Measurements from ENCODE around the gene KIAA1328. TPM values are rescaled to one million over a fixed set of nuclear protein-coding genes. Genes with fewer than 3 reads are reported as not detected.

Gene KIAA1328
- total RNA-seq, 1 donor: 8.7 TPM

DNA sequence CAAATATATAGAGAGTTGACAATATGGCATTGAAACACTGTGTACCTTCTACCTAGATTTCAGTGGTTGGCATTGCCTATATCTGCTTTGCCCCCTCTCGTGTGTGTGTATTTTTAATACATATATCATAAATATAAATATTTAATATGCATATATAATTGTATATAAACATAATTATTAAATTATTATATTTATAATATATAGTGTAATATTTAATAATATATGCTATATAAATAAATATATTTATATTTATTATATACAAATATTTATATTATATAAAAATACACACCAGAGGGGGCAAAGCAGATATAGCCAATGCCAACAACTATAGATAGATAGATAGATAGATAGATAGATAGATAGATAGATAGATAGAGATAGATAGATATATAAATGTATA is 124.1 kb downstream of the KIAA1328 start:
- no peak overlapping the region for H3K4me2 ChIP-seq (ENCODE audit: insufficient read depth, low read length)
- H3K4me1 ChIP-seq (ENCODE audit: insufficient read depth, low read length): no peaks in the 10 kb centered on the region
- H3K4me3 ChIP-seq (ENCODE audit: insufficient read depth, low read length): no peak overlapping the region
- no peaks in the 10 kb centered on the region for H4K20me1 ChIP-seq (ENCODE audit: insufficient read depth, low read length)
- H3K27ac ChIP-seq (ENCODE audit: low read depth, low read length): no peak overlapping the region
- H3K27me3 ChIP-seq (ENCODE audit: insufficient read depth, low read length): no peaks in the 10 kb centered on the region
- H3K79me2 ChIP-seq (ENCODE audit: insufficient read depth, low read length): no peaks in the 10 kb centered on the region
- no peaks in the 10 kb centered on the region for H3K9me3 ChIP-seq (ENCODE audit: low read depth, low read length)
- no peak for DNase-seq (ENCODE audit: insufficient read length, low spot score, missing footprints)
- no peak for TF ChIP-seq CTCF (IDR thresholded peaks at IDR 0.05; ENCODE audit: extremely low read depth, low read depth, low read length)
- H2AFZ ChIP-seq (ENCODE audit: low read length): no peak overlapping the region
- no peaks in the 10 kb centered on the region for H3K36me3 ChIP-seq (ENCODE audit: insufficient read depth, low read length)

GRCh38 chr18:36960038-36960437 is 131.1 kb downstream of the KIAA1328 start:
- Histone ChIP-seq H3K9me3 (ENCODE audit: low read depth, low read length) (no peaks in the 10 kb centered on the region), H3K79me2 (ENCODE audit: insufficient read depth, low read length) (no peaks in the 10 kb centered on the region), H3K27me3 (ENCODE audit: insufficient read depth, low read length) (no peaks in the 10 kb centered on the region), H4K20me1 (ENCODE audit: insufficient read depth, low read length) (no peaks in the 10 kb centered on the region), H3K27ac (ENCODE audit: low read depth, low read length) (no peak overlapping the region), H3K36me3 (ENCODE audit: insufficient read depth, low read length) (no peaks in the 10 kb centered on the region), H3K4me2 (ENCODE audit: insufficient read depth, low read length) (no peak overlapping the region), H2AFZ (ENCODE audit: low read length) (no peak overlapping the region), H3K4me3 (ENCODE audit: insufficient read depth, low read length) (no peak overlapping the region), H3K4me1 (ENCODE audit: insufficient read depth, low read length) (no peaks in the 10 kb centered on the region)
- no peak for DNase-seq (ENCODE audit: insufficient read length, low spot score, missing footprints)
- TF ChIP-seq CTCF (IDR thresholded peaks at IDR 0.05; ENCODE audit: extremely low read depth, low read depth, low read length): no peak

- no peaks in the 10 kb centered on the region for H3K79me2 ChIP-seq (ENCODE audit: insufficient read depth, low read length)
- no peaks in the 10 kb centered on the region for H3K27me3 ChIP-seq (ENCODE audit: insufficient read depth, low read length)
Measured at GRCh38 chr18:36963464-36963863, 134.5 kb downstream of the KIAA1328 start.

DNA sequence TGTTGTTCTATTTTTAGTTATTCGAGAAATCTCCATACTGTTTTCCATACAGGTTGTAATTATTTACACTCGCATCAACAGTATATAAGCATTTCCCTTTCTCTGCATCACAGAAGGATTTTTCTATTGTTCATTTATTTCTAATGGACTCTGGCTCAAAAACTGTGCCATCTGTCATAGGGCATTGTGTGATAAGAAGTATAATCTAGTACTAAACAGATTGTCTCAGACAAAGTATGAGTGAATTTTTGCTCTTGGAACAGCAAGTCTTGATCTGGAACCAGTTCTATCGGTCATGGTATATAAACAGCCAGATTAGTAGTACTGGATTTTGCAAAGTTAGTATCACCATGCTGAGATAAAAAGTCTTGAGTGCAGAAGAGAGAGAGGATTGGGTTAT is 145.8 kb downstream of the KIAA1328 start:
- DNase-seq (ENCODE audit: insufficient read length, low spot score, missing footprints): no peak

More at GRCh38 chr18:36963464-36963863, 134.5 kb downstream of the KIAA1328 start:
- Histone ChIP-seq H3K27ac (ENCODE audit: low read depth, low read length) (no peak overlapping the region), H3K4me3 (ENCODE audit: insufficient read depth, low read length) (no peak overlapping the region), H3K36me3 (ENCODE audit: insufficient read depth, low read length) (no peaks in the 10 kb centered on the region), H3K4me1 (ENCODE audit: insufficient read depth, low read length) (no peaks in the 10 kb centered on the region), H4K20me1 (ENCODE audit: insufficient read depth, low read length) (no peaks in the 10 kb centered on the region), H3K9me3 (ENCODE audit: low read depth, low read length) (no peaks in the 10 kb centered on the region), H2AFZ (ENCODE audit: low read length) (no peak overlapping the region), H3K4me2 (ENCODE audit: insufficient read depth, low read length) (no peak overlapping the region)
- DNase-seq (ENCODE audit: insufficient read length, low spot score, missing footprints): no peak
- TF ChIP-seq CTCF (IDR thresholded peaks at IDR 0.05; ENCODE audit: extremely low read depth, low read depth, low read length): no peak

More for the DNA sequence above, 145.8 kb downstream of the KIAA1328 start:
- Histone ChIP-seq H3K4me3 (ENCODE audit: insufficient read depth, low read length) (no peak overlapping the region), H3K27me3 (ENCODE audit: insufficient read depth, low read length) (no peaks in the 10 kb centered on the region), H3K9me3 (ENCODE audit: low read depth, low read length) (no peaks in the 10 kb centered on the region), H3K36me3 (ENCODE audit: insufficient read depth, low read length) (no peaks in the 10 kb centered on the region), H3K4me1 (ENCODE audit: insufficient read depth, low read length) (no peaks in the 10 kb centered on the region), H4K20me1 (ENCODE audit: insufficient read depth, low read length) (no peaks in the 10 kb centered on the region), H3K27ac (ENCODE audit: low read depth, low read length) (no peak overlapping the region), H2AFZ (ENCODE audit: low read length) (no peak overlapping the region), H3K4me2 (ENCODE audit: insufficient read depth, low read length) (no peak overlapping the region), H3K79me2 (ENCODE audit: insufficient read depth, low read length) (no peaks in the 10 kb centered on the region)
- no peak for TF ChIP-seq CTCF (IDR thresholded peaks at IDR 0.05; ENCODE audit: extremely low read depth, low read depth, low read length)

Data from osteoblast (primary cell).